ENCODE results near the gene SKAP1. TPM values are rescaled to one million over a fixed set of nuclear protein-coding genes. Genes with fewer than 3 reads are reported as not detected.

Gene SKAP1
- total RNA-seq, 1 donor from 2014 or later, result 0.27 TPM

DNA sequence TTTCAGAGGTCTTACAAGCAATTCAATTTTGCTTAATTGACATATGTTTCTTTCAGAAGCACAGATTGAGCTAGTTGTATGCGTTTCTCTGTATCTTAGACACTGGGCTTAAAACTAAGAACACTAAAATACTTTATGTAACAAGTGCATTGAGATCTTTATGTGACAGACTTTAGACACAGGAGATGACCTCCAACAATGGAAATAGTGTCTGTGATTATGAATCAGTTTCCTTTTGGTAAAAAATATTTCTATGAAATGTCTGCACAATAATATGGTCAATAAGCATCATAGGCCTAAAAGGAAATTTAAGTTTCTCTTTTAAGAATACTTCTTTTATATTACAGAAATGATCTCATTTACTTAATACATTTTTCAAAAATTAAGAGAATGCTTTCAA is 153.2 kb downstream of the SKAP1 start:
- intact Hi-C loops (cut with micrococcal nuclease), result no loop called here
- no peak for TF ChIP-seq CTCF (IDR thresholded peaks at IDR 0.05; ENCODE audit: borderline replicate concordance)
- H3K9me3 ChIP-seq (replicated peaks), result no peaks in the 10 kb centered on the region

DNA sequence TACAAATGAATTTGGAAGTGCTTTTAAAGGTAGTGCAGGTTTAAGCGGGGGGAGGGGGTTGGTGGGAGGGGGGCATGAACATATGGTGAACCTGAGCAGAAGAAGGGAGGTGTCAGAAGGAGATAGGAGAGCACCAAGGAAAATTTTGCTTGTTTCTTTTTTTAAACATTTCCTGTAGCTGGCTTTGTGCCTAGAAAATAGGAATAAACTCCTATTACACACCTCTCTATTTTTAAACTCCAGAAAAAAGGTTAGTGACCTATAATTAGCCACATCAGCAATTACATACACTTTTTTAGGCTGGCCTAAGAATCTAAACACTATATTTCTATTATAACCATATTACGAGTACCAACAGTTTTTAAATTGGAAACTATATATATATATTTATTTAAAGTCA is 159.1 kb downstream of the SKAP1 start:
- intact Hi-C loops (cut with micrococcal nuclease), result no loop called here
- H3K4me3 ChIP-seq, result no peak overlapping the region
- H3K27ac ChIP-seq (replicated peaks), result no peak overlapping the region
- no peak for TF ChIP-seq CTCF (IDR thresholded peaks at IDR 0.05; ENCODE audit: borderline replicate concordance)
- peaks cover 15% of the 10 kb centered on the region for H3K4me1 ChIP-seq
- no peaks in the 10 kb centered on the region for H3K27me3 ChIP-seq (ENCODE audit: low read depth)
- no peak for DNase-seq
- H3K9me3 ChIP-seq (replicated peaks), result no peaks in the 10 kb centered on the region
- H3K36me3 ChIP-seq, result no peaks in the 10 kb centered on the region

More for the DNA sequence above, 153.2 kb downstream of the SKAP1 start:
- H3K4me1 ChIP-seq, result no peaks in the 10 kb centered on the region
- no peak overlapping the region for H3K4me3 ChIP-seq
- no peak overlapping the region for H3K27ac ChIP-seq (replicated peaks)
- no peaks in the 10 kb centered on the region for H3K36me3 ChIP-seq
- DNase-seq, result no peak
- H3K27me3 ChIP-seq (ENCODE audit: low read depth), result no peaks in the 10 kb centered on the region

DNA sequence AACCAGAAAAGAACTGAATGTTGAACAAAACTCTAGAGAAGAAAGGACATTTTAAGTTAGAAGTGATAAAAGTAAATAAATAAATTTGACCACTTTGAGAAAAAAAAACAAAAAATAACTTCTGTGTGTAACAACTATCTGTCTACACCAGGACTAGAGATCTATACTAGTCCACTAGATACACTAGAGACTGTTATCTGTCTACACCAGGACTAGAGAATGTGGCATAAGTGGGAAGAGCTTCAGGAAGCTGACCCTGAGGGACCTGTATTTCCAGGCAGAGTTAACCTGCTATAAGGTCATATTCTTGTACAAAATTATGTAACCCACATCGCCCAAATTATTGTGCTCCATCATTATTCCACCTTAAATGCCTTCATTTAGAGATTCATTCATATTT is 160.8 kb downstream of the SKAP1 start:
- Histone ChIP-seq H3K4me3 (no peak overlapping the region), H3K36me3 (no peaks in the 10 kb centered on the region), H3K27me3 (ENCODE audit: low read depth) (no peaks in the 10 kb centered on the region), H3K27ac (replicated peaks) (no peak overlapping the region), H3K9me3 (replicated peaks) (no peaks in the 10 kb centered on the region), H3K4me1 (peaks cover 15% of the 10 kb centered on the region)
- intact Hi-C loops (cut with micrococcal nuclease), result no loop called here
- TF ChIP-seq CTCF (IDR thresholded peaks at IDR 0.05; ENCODE audit: borderline replicate concordance), result no peak
- no peak for DNase-seq

- no peaks in the 10 kb centered on the region for H3K27me3 ChIP-seq (ENCODE audit: low read depth)
- no peaks in the 10 kb centered on the region for H3K4me1 ChIP-seq
- intact Hi-C loops (cut with micrococcal nuclease), result no loop called here
- no peak for TF ChIP-seq CTCF (IDR thresholded peaks at IDR 0.05; ENCODE audit: borderline replicate concordance)
- no peak overlapping the region for H3K27ac ChIP-seq (replicated peaks)
- DNase-seq, result no peak
- H3K4me3 ChIP-seq, result no peak overlapping the region
- H3K9me3 ChIP-seq (replicated peaks), result no peaks in the 10 kb centered on the region
- no peaks in the 10 kb centered on the region for H3K36me3 ChIP-seq
Observed at GRCh38 chr17:48263731-48264035, 166.3 kb downstream of the SKAP1 start.

DNA sequence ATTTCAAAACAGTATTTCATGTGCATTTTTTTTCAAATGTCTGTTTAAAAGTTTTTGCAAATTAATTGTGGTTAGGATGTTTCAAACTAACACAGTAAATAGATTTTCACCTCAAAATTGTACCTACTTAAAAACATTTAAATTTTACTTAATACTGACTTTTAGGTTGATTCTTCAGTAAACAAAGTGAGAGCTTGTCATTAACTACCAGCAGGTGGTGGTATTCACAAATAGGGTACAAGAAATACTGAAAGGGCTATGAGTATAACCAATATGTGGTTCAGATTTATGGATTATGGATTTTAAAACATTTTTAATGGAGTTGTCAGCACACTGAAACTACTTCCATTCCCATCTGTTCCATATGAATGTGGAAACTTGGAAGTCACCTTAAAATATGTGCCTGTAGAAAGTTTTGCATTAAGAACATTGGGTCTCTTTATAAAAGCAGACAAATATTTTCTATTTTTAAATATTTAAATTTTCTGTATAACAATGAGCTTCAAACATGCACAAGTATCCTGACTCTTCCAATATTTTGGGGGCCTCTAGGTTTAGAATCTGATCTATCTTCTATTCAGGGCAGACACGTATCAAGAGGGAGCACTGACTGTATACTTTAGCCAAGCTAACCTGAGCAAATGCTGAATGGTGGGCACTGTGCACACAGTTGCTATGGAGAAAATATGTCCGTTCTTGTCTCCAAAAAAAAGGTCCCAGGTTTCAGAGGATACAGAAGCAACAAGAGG is 166.9 kb downstream of the SKAP1 start:
- DNase-seq, result no peak
- TF ChIP-seq CTCF (IDR thresholded peaks at IDR 0.05; ENCODE audit: borderline replicate concordance), result peak; percentile 54
- no peak overlapping the region for H3K4me3 ChIP-seq
- H3K4me1 ChIP-seq, result no peaks in the 10 kb centered on the region
- peaks cover 2% of the 10 kb centered on the region for H3K27me3 ChIP-seq (ENCODE audit: low read depth)
- H3K9me3 ChIP-seq (replicated peaks), result no peaks in the 10 kb centered on the region
- H3K36me3 ChIP-seq, result no peaks in the 10 kb centered on the region
- intact Hi-C loops (cut with micrococcal nuclease), result no loop called here
- no peak overlapping the region for H3K27ac ChIP-seq (replicated peaks)
